ENCODE measurements around the gene HMGN3. TPM values are rescaled to one million over a fixed set of nuclear protein-coding genes. Genes with fewer than 3 reads are reported as not detected.
"Not testable (repeated sequence)": the region's sequence is repeated elsewhere in the genome, so short reads cannot be mapped to it uniquely, and the experiment has no call there.

The HMGN3 gene
- total RNA-seq, 3 donors from 2014 or later (not counting 1 experiment from before 2014, with no cell fraction given), result 57.3 to 65.1 (median 58.2) TPM

DNA sequence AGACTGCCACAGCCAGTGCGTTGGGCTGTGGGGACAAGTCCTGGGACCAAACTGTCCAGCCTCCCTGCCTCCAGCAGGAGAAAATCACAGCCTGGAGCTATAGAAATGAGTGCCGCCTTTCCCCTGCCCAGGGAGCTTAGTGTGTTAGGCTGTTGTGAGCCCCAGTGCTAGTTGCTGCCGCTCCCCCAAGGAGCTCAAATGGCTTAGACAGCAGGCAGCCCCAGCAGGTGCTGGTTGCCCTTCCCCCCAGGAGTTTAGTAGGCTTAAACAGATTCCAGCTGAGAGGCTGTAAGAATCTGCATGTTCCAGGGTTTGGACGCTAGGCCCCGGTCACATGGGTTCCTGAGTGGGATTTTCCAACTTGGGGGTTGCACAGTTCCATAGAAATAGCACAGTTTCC lies 27.2 kb upstream of the HMGN3 start:
- Mint-ChIP-seq H3K27ac (no peak overlapping the region), H3K4me1 (no peaks in the 10 kb centered on the region), H3K36me3 (no peaks in the 10 kb centered on the region), H3K9me3 (peaks cover 10 to 20% of the 10 kb centered on the region in 2 donors), H3K27me3 (ENCODE audit: low read depth in 2 of 2) (peaks cover 0 to 5% of the 10 kb centered on the region in 2 donors), H3K4me3 (no peak overlapping the region)
- no peaks in the 10 kb centered on the region for H3K27me3 ChIP-seq (ENCODE audit: control insufficient read depth, insufficient read depth, low read length)
- no peaks in the 10 kb centered on the region for H3K9me3 ChIP-seq (ENCODE audit: control insufficient read depth, insufficient read depth, low read length)
- no peaks in the 10 kb centered on the region for H3K36me3 ChIP-seq (ENCODE audit: control insufficient read depth, insufficient read depth, low read length)
- intact Hi-C loops (cut with micrococcal nuclease), result no loop called here
- ATAC-seq (no peak), DNase-seq (no peak)
- H3K4me3 ChIP-seq (ENCODE audit: low read length), result no peak overlapping the region
- no peak overlapping the region for H3K27ac ChIP-seq (ENCODE audit: low read length)
- TF ChIP-seq, protein P1, sequence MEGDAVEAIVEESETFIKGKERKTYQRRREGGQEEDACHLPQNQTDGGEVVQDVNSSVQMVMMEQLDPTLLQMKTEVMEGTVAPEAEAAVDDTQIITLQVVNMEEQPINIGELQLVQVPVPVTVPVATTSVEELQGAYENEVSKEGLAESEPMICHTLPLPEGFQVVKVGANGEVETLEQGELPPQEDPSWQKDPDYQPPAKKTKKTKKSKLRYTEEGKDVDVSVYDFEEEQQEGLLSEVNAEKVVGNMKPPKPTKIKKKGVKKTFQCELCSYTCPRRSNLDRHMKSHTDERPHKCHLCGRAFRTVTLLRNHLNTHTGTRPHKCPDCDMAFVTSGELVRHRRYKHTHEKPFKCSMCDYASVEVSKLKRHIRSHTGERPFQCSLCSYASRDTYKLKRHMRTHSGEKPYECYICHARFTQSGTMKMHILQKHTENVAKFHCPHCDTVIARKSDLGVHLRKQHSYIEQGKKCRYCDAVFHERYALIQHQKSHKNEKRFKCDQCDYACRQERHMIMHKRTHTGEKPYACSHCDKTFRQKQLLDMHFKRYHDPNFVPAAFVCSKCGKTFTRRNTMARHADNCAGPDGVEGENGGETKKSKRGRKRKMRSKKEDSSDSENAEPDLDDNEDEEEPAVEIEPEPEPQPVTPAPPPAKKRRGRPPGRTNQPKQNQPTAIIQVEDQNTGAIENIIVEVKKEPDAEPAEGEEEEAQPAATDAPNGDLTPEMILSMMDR (IDR thresholded peaks at IDR 0.05), result no peak
- 72% methylated on average over 5 of the region's 5 CpGs for WGBS (ENCODE audit: insufficient coverage)
- H3K4me1 ChIP-seq (ENCODE audit: control insufficient read depth, insufficient read depth, low read length), result no peaks in the 10 kb centered on the region

DNA sequence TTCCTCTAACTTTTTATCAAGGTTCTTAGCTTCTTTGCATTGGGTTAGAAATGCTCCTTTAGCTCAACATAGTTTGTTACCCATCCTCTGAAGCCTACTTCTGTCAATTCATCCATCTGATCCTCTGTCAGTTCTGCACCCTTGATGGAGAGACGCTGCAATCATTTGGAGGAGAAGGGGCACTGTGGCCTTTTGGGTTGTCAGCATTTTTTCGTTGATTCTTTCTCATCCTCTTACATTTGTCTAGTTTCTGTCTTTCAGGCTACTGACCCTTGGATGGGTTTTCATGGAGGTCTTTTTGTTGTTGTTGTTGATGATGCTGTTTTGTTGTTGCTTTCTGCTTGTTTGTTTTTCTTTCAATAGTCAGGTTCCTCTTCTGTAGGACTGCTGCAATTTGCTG lies 26.3 kb upstream of the HMGN3 start:
- TF ChIP-seq, protein P1 (IDR thresholded peaks at IDR 0.05), result no peak
- no peaks in the 10 kb centered on the region for H3K4me1 Mint-ChIP-seq
- H3K9me3 Mint-ChIP-seq, result peaks cover 10 to 23% of the 10 kb centered on the region in 2 donors
- Histone ChIP-seq H3K36me3 (ENCODE audit: control insufficient read depth, insufficient read depth, low read length) (no peaks in the 10 kb centered on the region), H3K4me1 (ENCODE audit: control insufficient read depth, insufficient read depth, low read length) (no peaks in the 10 kb centered on the region), H3K27me3 (ENCODE audit: control insufficient read depth, insufficient read depth, low read length) (no peaks in the 10 kb centered on the region), H3K9me3 (ENCODE audit: control insufficient read depth, insufficient read depth, low read length) (no peaks in the 10 kb centered on the region), H3K27ac (ENCODE audit: low read length) (no peak overlapping the region), H3K4me3 (ENCODE audit: low read length) (no peak overlapping the region)
- ATAC-seq, result no peak
- H3K27ac Mint-ChIP-seq, result no peak overlapping the region
- H3K36me3 Mint-ChIP-seq, result no peaks in the 10 kb centered on the region
- H3K27me3 Mint-ChIP-seq (ENCODE audit: low read depth in 2 of 2), result peaks cover 0 to 5% of the 10 kb centered on the region in 2 donors
- intact Hi-C loops (cut with micrococcal nuclease), result no loop called here
- WGBS (ENCODE audit: insufficient coverage), result 86% methylated on average over 2 of the region's 2 CpGs
- no peak for DNase-seq
- no peak overlapping the region for H3K4me3 Mint-ChIP-seq

DNA sequence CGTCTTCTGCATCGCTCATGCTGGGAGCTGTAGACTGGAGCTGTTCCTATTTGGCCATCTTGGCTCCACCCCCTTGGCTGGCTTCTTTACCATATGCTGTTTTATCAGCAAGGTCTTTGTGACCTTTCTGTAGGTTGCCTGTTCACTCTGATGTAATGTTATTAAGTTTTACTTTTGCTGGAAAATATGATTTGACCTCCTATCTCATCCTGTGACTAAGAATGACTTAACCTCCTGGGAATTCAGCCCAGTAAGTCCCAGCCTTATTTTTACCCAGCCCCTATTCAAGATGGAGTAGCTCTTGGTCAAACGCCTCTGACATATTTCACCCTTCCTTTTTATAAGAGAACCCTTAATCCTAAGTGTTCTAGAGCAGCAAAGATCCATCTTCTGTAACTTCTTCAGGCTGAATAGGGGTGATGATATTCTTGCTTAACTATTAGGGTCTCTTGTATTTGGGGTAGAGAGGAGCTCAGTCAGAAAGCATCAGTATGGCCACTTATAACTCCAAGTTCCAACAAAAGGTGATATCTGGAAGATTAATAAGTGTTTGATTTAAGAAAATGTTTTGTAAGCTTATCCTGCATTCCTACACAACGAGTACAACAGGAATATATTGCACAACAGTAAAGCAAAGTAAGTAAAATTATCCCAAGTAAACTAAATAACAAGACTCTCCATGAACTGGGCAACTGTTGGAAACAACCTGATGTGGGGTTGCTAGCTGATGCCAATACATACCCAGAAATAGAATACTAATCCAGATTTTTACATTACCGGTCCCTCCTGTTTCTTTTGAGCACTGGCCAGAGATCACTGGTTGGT lies 23.1 kb upstream of the HMGN3 start:
- Histone ChIP-seq H3K4me1 (ENCODE audit: control insufficient read depth, insufficient read depth, low read length) (no peaks in the 10 kb centered on the region), H3K36me3 (ENCODE audit: control insufficient read depth, insufficient read depth, low read length) (no peaks in the 10 kb centered on the region), H3K27ac (ENCODE audit: low read length) (no peak overlapping the region), H3K9me3 (ENCODE audit: control insufficient read depth, insufficient read depth, low read length) (no peaks in the 10 kb centered on the region), H3K27me3 (ENCODE audit: control insufficient read depth, insufficient read depth, low read length) (no peaks in the 10 kb centered on the region), H3K4me3 (ENCODE audit: low read length) (no peak overlapping the region)
- intact Hi-C loops (cut with micrococcal nuclease), result no loop called here
- H3K9me3 Mint-ChIP-seq, result peaks cover 5 to 16% of the 10 kb centered on the region in 2 donors
- H3K27me3 Mint-ChIP-seq (ENCODE audit: low read depth in 2 of 2), result peaks cover 0 to 5% of the 10 kb centered on the region in 2 donors
- no peak for ATAC-seq
- WGBS (ENCODE audit: insufficient coverage), result 75% methylated on average over 3 of the region's 5 CpGs
- no peak overlapping the region for H3K27ac Mint-ChIP-seq
- TF ChIP-seq, protein P1 (IDR thresholded peaks at IDR 0.05), result no peak
- no peaks in the 10 kb centered on the region for H3K36me3 Mint-ChIP-seq
- no peak overlapping the region for H3K4me3 Mint-ChIP-seq
- H3K4me1 Mint-ChIP-seq, result no peaks in the 10 kb centered on the region
- DNase-seq, result no peak

DNA sequence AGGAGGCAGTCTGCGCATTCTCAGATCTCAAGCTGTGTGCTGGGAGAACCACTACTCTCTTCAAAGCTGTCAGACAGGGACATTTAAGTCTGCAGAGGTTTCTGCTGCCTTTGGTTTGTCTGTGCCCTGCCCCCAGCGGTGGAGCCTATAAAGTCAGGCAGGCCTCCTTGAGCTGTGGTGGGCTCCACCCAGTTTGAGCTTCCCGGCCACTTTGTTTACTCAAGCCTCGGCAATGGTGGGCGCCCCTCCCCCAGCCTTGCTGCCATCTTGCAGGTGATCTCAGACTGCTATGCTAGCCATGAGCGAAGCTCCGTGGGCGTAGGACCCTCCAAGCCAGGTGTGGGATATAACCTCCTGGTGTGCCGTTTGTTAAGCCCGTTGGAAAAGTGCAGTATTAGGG lies 22.3 kb upstream of the HMGN3 start:
- not testable (repeated sequence) for H3K27me3 ChIP-seq (ENCODE audit: control insufficient read depth, insufficient read depth, low read length); ATAC-seq
- 84% methylated on average over 10 of the region's 10 CpGs for WGBS (ENCODE audit: insufficient coverage)

DNA sequence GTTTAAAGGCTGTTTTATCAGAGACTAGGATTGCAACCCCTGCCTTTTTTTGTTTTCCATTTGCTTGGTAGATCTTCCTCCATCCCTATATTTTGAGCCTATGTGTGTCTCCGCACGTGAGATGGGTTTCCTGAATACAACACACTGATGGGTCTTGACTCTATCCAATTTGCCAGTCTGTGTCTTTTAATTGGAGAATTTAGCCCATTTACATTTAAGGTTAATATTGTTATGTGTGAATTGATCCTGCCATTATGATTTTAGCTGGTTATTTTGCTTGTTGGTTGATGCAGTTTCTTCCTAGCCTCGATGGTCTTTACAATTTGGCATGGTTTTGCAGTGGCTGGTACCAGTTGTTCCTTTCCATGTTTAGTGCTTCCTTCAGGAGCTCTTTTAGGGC lies 20.6 kb upstream of the HMGN3 start:
- H3K27ac ChIP-seq (ENCODE audit: low read length); H3K9me3 ChIP-seq (ENCODE audit: control insufficient read depth, insufficient read depth, low read length); intact Hi-C loops (cut with micrococcal nuclease); H3K36me3 Mint-ChIP-seq; ATAC-seq; H3K4me1 Mint-ChIP-seq; H3K27me3 Mint-ChIP-seq (ENCODE audit: low read depth in 2 of 2); H3K4me3 Mint-ChIP-seq; H3K27ac Mint-ChIP-seq; H3K4me3 ChIP-seq (ENCODE audit: low read length); H3K4me1 ChIP-seq (ENCODE audit: control insufficient read depth, insufficient read depth, low read length); DNase-seq; H3K27me3 ChIP-seq (ENCODE audit: control insufficient read depth, insufficient read depth, low read length); H3K36me3 ChIP-seq (ENCODE audit: control insufficient read depth, insufficient read depth, low read length): not testable (repeated sequence)
- 86% methylated on average over 3 of the region's 3 CpGs for WGBS (ENCODE audit: insufficient coverage)
- H3K9me3 Mint-ChIP-seq, result peaks cover 5 to 12% of the 10 kb centered on the region in 2 donors

More for the DNA sequence above, 22.3 kb upstream of the HMGN3 start:
- intact Hi-C loops (cut with micrococcal nuclease); H3K4me1 ChIP-seq (ENCODE audit: control insufficient read depth, insufficient read depth, low read length); H3K4me3 ChIP-seq (ENCODE audit: low read length); H3K27ac ChIP-seq (ENCODE audit: low read length); H3K27ac Mint-ChIP-seq; H3K36me3 Mint-ChIP-seq; H3K4me1 Mint-ChIP-seq; H3K36me3 ChIP-seq (ENCODE audit: control insufficient read depth, insufficient read depth, low read length); H3K9me3 ChIP-seq (ENCODE audit: control insufficient read depth, insufficient read depth, low read length); H3K27me3 Mint-ChIP-seq (ENCODE audit: low read depth in 2 of 2); H3K4me3 Mint-ChIP-seq; DNase-seq: not testable (repeated sequence)
- peaks cover 5 to 14% of the 10 kb centered on the region in 2 donors for H3K9me3 Mint-ChIP-seq

Measured in natural killer cell (primary cell).